ENCODE results near the gene CASZ1.

The CASZ1 gene

GRCh38 chr1:10628685-10629084 is 167.8 kb downstream of the CASZ1 start:
- TF ChIP-seq, protein P1, sequence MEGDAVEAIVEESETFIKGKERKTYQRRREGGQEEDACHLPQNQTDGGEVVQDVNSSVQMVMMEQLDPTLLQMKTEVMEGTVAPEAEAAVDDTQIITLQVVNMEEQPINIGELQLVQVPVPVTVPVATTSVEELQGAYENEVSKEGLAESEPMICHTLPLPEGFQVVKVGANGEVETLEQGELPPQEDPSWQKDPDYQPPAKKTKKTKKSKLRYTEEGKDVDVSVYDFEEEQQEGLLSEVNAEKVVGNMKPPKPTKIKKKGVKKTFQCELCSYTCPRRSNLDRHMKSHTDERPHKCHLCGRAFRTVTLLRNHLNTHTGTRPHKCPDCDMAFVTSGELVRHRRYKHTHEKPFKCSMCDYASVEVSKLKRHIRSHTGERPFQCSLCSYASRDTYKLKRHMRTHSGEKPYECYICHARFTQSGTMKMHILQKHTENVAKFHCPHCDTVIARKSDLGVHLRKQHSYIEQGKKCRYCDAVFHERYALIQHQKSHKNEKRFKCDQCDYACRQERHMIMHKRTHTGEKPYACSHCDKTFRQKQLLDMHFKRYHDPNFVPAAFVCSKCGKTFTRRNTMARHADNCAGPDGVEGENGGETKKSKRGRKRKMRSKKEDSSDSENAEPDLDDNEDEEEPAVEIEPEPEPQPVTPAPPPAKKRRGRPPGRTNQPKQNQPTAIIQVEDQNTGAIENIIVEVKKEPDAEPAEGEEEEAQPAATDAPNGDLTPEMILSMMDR (IDR thresholded peaks at IDR 0.05): no peak
- Mint-ChIP-seq H3K27me3 (ENCODE audit: low read depth, poor library complexity) (peaks cover 5% of the 10 kb centered on the region), H3K36me3 (ENCODE audit: low read depth) (peaks cover 13% of the 10 kb centered on the region), H3K27ac (no peak overlapping the region), H3K4me1 (peaks cover 28% of the 10 kb centered on the region), H3K4me3 (no peak overlapping the region), H3K9me3 (no peaks in the 10 kb centered on the region)
- DNase-seq: no peak

GRCh38 chr1:10626791-10627410 is 169.5 kb downstream of the CASZ1 start:
- peaks cover 35% of the 10 kb centered on the region for H3K4me1 Mint-ChIP-seq
- no peaks in the 10 kb centered on the region for H3K9me3 Mint-ChIP-seq
- no peaks in the 10 kb centered on the region for H3K27me3 Mint-ChIP-seq (ENCODE audit: low read depth, poor library complexity)
- peaks cover 13% of the 10 kb centered on the region for H3K36me3 Mint-ChIP-seq (ENCODE audit: low read depth)
- DNase-seq: no peak
- H3K27ac Mint-ChIP-seq: no peak overlapping the region
- no peak overlapping the region for H3K4me3 Mint-ChIP-seq
- TF ChIP-seq, protein P1 (IDR thresholded peaks at IDR 0.05): no peak

- Mint-ChIP-seq H3K9me3 (no peaks in the 10 kb centered on the region), H3K36me3 (ENCODE audit: low read depth) (peaks cover 13% of the 10 kb centered on the region), H3K4me3 (no peak overlapping the region), H3K27me3 (ENCODE audit: low read depth, poor library complexity) (peaks cover 4% of the 10 kb centered on the region), H3K4me1 (peaks cover 32% of the 10 kb centered on the region), H3K27ac (no peak overlapping the region)
- no peak for DNase-seq
- TF ChIP-seq, protein P1 (IDR thresholded peaks at IDR 0.05): no peak
Measured at GRCh38 chr1:10626131-10626731, 170.2 kb downstream of the CASZ1 start.

DNA sequence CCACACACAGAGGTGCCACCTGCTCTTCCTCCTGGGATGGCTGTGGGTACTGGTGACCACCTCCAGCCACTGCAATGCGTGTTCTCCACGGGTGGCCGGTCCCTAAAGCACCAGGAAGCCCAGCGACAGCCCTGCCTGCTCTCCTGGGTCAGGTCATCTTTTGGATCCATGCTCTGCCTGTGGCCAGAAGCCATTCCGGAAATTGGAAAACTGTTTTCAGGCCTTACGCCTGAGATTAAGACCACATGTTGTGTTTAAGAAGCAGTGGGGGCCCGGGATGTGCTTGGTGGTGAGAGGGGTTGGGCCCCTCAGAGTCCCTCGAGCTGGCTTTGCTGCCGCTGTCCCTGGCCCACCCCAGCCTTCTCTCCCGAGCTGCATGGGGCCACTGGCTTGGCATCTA is 170.9 kb downstream of the CASZ1 start:
- no peaks in the 10 kb centered on the region for H3K9me3 Mint-ChIP-seq
- H3K4me1 Mint-ChIP-seq: peaks cover 28% of the 10 kb centered on the region
- peaks cover 4% of the 10 kb centered on the region for H3K27me3 Mint-ChIP-seq (ENCODE audit: low read depth, poor library complexity)
- no peak overlapping the region for H3K27ac Mint-ChIP-seq
- TF ChIP-seq, protein P1 (IDR thresholded peaks at IDR 0.05): no peak
- peaks cover 13% of the 10 kb centered on the region for H3K36me3 Mint-ChIP-seq (ENCODE audit: low read depth)
- no peak for DNase-seq
- no peak overlapping the region for H3K4me3 Mint-ChIP-seq

GRCh38 chr1:10625076-10625475 is 171.4 kb downstream of the CASZ1 start:
- Mint-ChIP-seq H3K36me3 (ENCODE audit: low read depth) (peaks cover 13% of the 10 kb centered on the region), H3K4me3 (no peak overlapping the region), H3K27ac (no peak overlapping the region), H3K27me3 (ENCODE audit: low read depth, poor library complexity) (peaks cover 4% of the 10 kb centered on the region), H3K4me1 (peaks cover 23% of the 10 kb centered on the region), H3K9me3 (no peaks in the 10 kb centered on the region)
- TF ChIP-seq, protein P1 (IDR thresholded peaks at IDR 0.05): no peak
- no peak for DNase-seq

All from nephron progenitor cell (in vitro differentiated cells).